HG03469 (cell line): ENCODE data around the gene GTF2A1L.

ENCODE experiments used
- ATAC-seq: cut with Tn5 transposase; IDR thresholded peaks from one replicate; pipeline ENCODE4 v1.9.1; 2021; ENCODE audit warnings: mild to moderate bottlenecking, moderate library complexity, moderate number of reproducible peaks; ENCODE audit not compliant: unreplicated experiment

Gene GTF2A1L

GRCh38 chr2:48728295-48728694, 110.6 kb downstream of the GTF2A1L start:
- no peak for ATAC-seq

GRCh38 chr2:48728840-48729239, 111.2 kb downstream of the GTF2A1L start:
- ATAC-seq: no peak
